NCI-H345 (cell line): Measurements from ENCODE around the gene H2BW1.
"Not testable (repeated sequence)": the region's sequence is repeated elsewhere in the genome, so short reads cannot be mapped to it uniquely, and the experiment has no call there.

Experiments used
- DNase-seq: peaks from one replicate; lab custom pipeline; 2025; lab: John Stamatoyannopoulos, UW

Gene H2BW1

GRCh38 chrX:104013606-104014005 lies at the start of gene H2BW1:
TSS of gene H2BW1 (minus strand) at chrX:104013708. CDS start at chrX:104013576, 132 bp downstream.
- DNase-seq: no peak

GRCh38 chrX:104062636-104063035 lies 49.1 kb upstream of the H2BW1 start:
- not testable (repeated sequence) for DNase-seq

DNA sequence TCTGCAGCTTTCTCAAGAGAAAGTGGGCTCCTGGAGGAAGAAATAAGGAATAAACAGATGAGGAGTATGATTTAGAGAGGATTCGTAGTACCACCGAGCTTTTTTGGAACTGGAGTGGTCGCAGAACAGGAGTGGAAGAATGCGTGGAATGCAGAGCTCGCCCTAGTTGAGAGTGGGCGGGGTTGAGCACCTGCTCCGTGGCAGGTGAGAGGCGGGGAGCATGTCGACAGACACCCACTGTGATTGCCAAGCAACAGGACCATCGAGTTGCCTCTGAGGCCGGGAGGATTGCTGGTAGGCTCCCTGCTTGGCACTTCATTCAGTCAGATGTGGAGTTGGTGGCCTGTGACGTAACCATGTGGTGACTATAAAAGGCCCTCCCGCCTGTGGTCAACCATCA lies 41.4 kb upstream of the H2BW1 start:
- not testable (repeated sequence) for DNase-seq

GRCh38 chrX:104047171-104047570 lies 33.7 kb upstream of the H2BW1 start:
- no peak for DNase-seq

- no peak for DNase-seq
Observed at GRCh38 chrX:104045642-104046041, 32.1 kb upstream of the H2BW1 start.

- no peak for DNase-seq
Observed at GRCh38 chrX:104041003-104041402, 27.5 kb upstream of the H2BW1 start.

DNA sequence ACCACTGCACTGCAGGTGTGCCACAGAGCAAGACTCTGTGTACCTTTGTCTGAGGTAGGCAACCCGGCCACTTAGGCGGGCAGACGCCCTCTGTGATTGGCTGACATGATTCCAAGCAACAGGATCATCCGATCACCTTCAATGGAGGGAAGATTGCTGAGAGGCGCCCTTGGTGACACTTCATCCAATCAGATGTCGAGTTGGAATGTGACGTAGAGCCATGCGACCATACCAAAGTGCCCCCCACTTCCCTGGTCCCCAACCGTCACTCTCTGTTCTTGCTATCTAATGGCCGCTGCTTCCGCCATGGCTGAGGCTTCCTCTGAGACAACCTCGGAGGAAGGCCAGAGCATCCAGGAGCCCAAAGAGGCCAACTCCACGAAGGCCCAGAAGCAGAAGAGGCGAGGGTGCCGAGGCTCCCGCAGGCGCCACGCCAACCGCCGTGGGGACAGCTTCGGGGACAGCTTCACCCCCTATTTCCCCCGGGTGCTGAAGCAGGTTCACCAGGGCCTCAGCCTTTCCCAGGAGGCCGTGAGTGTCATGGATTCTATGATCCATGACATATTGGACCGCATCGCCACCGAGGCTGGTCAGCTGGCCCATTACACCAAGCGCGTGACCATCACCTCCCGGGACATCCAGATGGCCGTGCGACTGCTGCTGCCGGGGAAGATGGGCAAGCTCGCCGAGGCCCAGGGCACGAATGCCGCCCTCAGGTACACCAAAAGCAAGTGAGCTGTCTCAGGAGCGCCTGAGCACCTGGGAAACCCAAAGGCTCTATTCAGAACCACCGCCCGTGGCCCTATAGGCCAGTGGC lies 26.4 kb upstream of the H2BW1 start, which contains the start of gene H2BW2:
TSS of gene H2BW2 (plus strand) at position 268 of the 817 bp plus-strand sequence. CDS start at position 307, 39 bp downstream.
- no peak for DNase-seq

- DNase-seq: no peak
Observed at GRCh38 chrX:104018126-104018525, 4.6 kb upstream of the H2BW1 start.

DNA sequence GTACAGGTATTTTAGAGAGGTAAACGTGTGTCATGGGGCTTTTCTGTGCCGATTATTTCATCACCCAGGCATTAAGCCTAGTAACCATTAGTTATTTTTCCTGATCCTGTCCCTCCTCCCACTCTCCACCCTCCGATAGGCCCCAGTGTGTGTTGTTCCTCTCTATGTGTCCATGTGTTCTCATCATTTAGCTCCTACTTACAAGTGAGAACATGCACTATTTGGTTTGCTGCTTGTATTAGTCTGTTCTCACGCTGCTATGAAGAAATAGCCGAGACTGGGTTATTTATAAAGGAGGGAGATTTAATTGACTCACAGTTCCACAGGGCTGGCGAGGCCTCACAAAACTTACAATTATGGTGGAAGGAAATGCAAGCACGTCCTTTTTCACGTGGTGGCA lies 2.1 kb upstream of the H2BW1 start:
- DNase-seq: not testable (repeated sequence)

GRCh38 chrX:104013158-104013557 lies 350 bp downstream of the H2BW1 start:
- no peak for DNase-seq

DNA sequence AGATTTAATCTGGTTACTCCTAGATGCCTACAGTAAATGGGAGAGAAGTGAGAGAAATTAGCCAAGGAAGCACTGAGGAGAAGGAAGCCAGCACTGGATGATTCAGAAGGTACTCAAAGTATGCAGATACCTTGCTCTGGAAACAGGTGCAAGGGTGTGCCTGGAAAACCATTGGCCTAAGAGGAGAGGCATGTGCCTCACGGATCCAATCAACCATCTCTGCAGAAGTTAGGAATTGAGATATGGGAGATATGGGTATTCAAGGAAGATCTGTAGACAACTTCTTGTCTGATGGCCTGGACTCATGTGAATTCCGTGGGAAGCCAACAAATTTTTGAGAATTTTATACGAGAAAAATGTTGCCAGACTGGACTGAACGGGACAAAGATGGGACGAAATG lies 4.7 kb downstream of the H2BW1 start:
- no peak for DNase-seq

DNA sequence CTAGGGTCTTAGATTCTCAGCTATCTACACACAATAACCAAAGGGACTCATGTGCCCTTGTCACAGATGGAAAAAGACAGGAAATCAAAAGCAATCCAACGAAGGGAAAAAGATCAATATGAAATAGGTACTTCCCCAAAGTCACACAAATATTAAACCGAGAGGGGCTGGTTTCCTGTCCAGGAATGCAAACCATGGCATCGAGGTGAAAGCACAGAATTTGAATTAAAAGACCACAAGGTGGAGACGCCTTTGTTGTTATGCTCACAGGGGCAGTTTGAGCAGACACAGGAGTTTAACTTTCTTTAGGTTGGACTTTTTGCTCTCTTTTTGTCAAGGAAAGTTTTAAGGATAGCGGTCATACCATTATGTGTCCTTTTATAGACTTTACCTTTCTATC lies 14.3 kb downstream of the H2BW1 start:
- DNase-seq: no peak

- not testable (repeated sequence) for DNase-seq
Observed at GRCh38 chrX:103983508-103983907, 30.0 kb downstream of the H2BW1 start.

- not testable (repeated sequence) for DNase-seq
Observed at GRCh38 chrX:103962411-103963278, 50.9 kb downstream of the H2BW1 start, which contains the start of gene TMSB15B. TSS of gene TMSB15B (plus strand) at chrX:103962627.
